ENCODE data around the gene GRPEL2. TPM values are rescaled to one million over a fixed set of nuclear protein-coding genes. Genes with fewer than 3 reads are reported as not detected.

The GRPEL2 gene
- total and polyA plus RNA-seq, 2 donors (not counting 3 experiments of a cell fraction or from before 2014, with no cell fraction given): 7.6 to 32.5 TPM

- FAIRE-seq: no peak
- Histone ChIP-seq H3K4me2 (ENCODE audit: insufficient read depth, low read length) (no peak overlapping the region), H3K27me3 (ENCODE audit: control insufficient read depth in 2 of 2, insufficient read depth in 2 of 2, low read length in 2 of 2) (no peaks in the 10 kb centered on the region), H3K9me1 (replicated peaks; ENCODE audit: control insufficient read depth, extremely low read depth, insufficient read depth, low read length) (no peaks in the 10 kb centered on the region), H3K4me1 (ENCODE audit: control insufficient read depth, extremely low read depth, insufficient read depth, low read length) (peaks cover 28% of the 10 kb centered on the region), H3K36me3 (ENCODE audit: control insufficient read depth in 2 of 2, extremely low read depth in 1 of 2, insufficient read depth in 2 of 2, low read length in 2 of 2) (no peaks in the 10 kb centered on the region), H2AFZ (ENCODE audit: low read depth, low read length) (no peak overlapping the region), H3K27ac (ENCODE audit: insufficient read depth, low read depth, low read length) (no peak overlapping the region), H3K79me2 (ENCODE audit: control insufficient read depth, insufficient read depth, low read length) (no peaks in the 10 kb centered on the region), H3K9me3 (replicated peaks; ENCODE audit: control insufficient read depth, insufficient read depth, low read length) (no peaks in the 10 kb centered on the region), H4K20me1 (replicated peaks; ENCODE audit: control insufficient read depth, extremely low read depth, insufficient read depth, low read length) (no peaks in the 10 kb centered on the region), H3K4me3 (replicated peaks in 1 of 3; ENCODE audit: insufficient read depth in 1 of 3, low read depth in 1 of 3, low read length in 3 of 3) (no peak overlapping the region), H3K9ac (replicated peaks; ENCODE audit: extremely low read depth, insufficient read depth, low read length) (no peak overlapping the region)
- no peak for DNase-seq (ENCODE audit: low read depth, low spot score)
- ChIA-PET POLR2A (no interaction called here), CTCF (interaction anchor here (1.5 to 4.6 kb wide), 4 partner anchors 9 to 67 kb away, joined by 8 to 26 read pairs (median 10); no protein-coding TSS in a partner anchor)
- intact Hi-C loops (cut with micrococcal nuclease): no loop called here
- TF ChIP-seq FOS (IDR thresholded peaks at IDR 0.05; ENCODE audit: borderline replicate concordance, insufficient read depth, low read length): no peak
- TF ChIP-seq JUN (IDR thresholded peaks at IDR 0.05; ENCODE audit: borderline replicate concordance, insufficient read depth, insufficient read length, low read depth): no peak
- TF ChIP-seq GATA2 (IDR thresholded peaks at IDR 0.05; ENCODE audit: insufficient read depth, insufficient read length, low read depth, low read length): no peak
- no peak for TF ChIP-seq POLR2A (IDR thresholded peaks at IDR 0.05; ENCODE audit: low read depth, low read length)
- no peak for TF ChIP-seq CTCF (IDR thresholded peaks at IDR 0.05; ENCODE audit: extremely low read depth in 1 of 2, insufficient read depth in 1 of 2, low read depth in 1 of 2, low read length in 2 of 2)
- no peak for TF ChIP-seq EZH2 (IDR thresholded peaks at IDR 0.05; ENCODE audit: borderline replicate concordance, low read depth, low read length, severe bottlenecking)
- no peak for TF ChIP-seq MAX (IDR thresholded peaks at IDR 0.05; ENCODE audit: insufficient read depth, insufficient read length)
- no peak for TF ChIP-seq POLR2AphosphoS5 (IDR thresholded peaks at IDR 0.05; ENCODE audit: insufficient read depth, low read depth, low read length)
- TF ChIP-seq MYC (IDR thresholded peaks at IDR 0.05; ENCODE audit: low read depth, low read length): no peak
- dilution Hi-C loops (cut with MboI; ENCODE audit: extremely low pct_ligation_motif_present, low sequenced_read_pairs): no loop called here
- BruUV-seq (replicated peaks): no TSS peak
Observed at GRCh38 chr5:149300441-149300840, 44.9 kb upstream of the GRPEL2 start.
